Smooth muscle cell of the brain vasculature (primary cell): Measurements from ENCODE around the gene ZIK1.

ENCODE experiments used
- DNase-seq: peaks from one replicate; pipeline ENCODE4 v3.0.0-alpha.2; 2012; ENCODE audit warnings: low read depth, low spot score

The ZIK1 gene

DNA sequence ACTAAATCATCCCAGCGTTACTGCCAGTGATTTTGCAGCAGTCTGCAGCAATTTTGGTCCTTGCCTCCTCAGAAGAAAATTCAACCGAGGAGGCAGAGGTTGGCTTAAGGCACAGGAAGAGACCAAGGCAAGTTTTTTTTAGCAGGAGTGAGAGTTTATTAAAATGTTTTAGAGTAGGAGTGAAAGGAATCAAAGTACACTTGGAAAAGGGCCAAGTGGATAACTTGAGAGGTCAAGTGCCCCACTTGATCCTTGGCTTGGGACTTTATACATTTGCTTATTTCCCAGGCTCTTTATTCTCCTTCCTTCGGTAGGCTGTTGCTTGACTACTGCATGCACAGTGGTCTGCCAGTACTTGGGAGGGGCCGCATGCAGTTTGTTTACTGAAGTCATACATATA lies 27.2 kb downstream of the ZIK1 start:
- no peak for DNase-seq

- peak; percentile 66 for DNase-seq
Observed at GRCh38 chr19:57613941-57614743, 30.2 kb downstream of the ZIK1 start, which contains the start of gene ZNF134. TSS of gene ZNF134 (plus strand) at chr19:57614242. CDS start at chr19:57619469, 5,227 bp downstream.

DNA sequence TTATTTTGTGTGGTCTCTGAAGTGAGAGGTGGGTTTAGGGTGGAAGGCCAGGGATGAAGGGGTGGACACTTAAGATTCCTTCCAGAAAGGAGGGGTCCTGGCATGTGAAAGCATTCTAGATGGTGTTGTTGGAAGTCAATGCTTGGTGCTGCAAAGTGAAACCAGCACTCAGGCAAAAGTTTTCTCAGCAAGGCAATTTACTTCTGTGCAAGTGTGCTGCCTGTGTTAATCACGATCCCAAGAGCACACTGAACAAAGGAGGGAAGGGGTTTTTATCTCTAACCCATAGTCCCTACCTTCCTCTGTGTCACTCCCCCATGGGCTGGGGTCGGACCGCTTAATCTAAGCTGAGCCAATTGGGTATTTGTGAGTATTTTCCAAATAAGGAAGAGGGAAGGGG lies 31.4 kb downstream of the ZIK1 start:
- DNase-seq: no peak

DNA sequence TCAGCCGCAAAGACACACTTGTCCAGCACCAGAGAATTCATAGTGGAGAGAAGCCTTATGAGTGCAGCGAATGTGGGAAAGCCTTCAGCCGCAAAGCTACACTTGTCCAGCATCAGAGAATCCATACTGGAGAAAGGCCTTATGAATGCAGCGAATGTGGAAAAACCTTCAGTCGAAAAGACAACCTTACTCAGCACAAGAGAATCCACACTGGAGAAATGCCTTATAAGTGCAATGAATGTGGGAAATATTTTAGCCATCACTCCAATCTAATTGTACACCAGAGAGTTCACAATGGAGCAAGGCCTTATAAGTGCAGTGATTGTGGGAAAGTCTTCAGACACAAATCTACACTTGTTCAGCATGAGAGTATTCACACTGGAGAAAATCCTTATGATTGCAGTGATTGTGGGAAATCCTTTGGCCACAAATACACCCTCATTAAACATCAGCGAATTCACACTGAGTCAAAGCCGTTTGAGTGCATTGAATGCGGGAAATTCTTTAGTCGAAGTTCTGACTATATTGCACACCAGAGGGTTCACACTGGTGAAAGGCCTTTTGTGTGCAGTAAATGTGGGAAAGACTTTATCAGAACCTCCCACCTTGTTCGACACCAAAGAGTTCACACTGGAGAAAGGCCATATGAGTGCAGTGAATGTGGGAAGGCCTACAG lies 36.9 kb downstream of the ZIK1 start:
- no peak for DNase-seq

DNA sequence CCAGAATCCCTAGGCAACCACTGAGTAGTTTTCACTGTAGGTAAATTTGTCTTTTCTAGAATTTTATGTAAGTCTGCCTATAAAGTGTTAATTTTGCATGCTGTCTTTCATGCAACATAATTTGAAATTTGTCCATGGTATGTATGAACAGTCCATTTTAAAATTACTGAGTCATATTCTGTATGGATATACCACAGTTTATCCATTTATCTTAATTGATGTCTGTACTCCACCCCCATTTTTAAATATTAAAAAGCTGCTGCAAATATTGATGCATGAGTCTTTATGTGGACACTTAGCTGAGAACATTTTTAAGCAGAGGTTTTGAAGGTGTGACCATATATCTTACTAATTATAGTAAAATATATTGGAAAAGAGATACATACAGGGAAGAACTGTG lies 39.1 kb downstream of the ZIK1 start:
- DNase-seq: no peak

DNA sequence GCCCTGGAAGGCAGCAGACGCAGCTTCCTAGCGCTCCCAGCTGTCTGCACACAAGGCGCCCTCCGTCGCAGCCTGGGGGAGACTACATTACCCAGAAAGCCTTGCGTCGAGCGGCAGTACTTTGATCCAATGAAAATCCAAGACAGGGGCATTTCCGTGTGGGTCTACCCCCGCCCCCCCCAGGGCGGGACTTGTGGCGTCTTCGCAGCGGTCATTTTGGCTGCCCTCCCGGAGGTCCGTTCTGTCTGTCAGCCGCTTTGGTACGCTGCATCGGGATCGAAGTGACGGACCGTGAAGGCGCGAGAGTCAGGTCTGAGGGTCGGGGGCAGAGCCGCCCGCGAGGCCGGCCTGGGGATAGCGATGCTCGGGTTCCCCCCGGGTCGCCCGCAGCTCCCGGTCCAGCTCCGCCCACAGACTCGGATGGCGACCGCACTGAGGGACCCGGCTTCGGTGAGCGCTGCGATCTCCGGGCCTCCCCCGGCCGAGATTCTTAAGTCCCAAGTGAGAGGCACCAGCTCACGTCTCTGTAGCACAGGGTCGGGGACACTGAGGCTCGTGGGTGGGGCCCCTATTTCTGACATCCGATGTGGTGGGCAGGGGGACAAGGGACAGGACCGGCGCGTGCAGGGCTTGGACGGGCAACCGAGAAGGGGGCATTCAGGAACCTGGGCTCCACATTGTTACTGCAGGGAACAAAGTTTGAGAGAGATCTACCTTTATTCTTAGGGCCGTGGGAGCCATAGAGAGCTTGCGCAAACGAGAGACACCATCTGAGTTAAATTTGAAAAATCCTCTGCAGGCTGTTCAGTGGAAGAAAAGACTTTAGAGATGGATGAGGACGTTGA lies 49.3 kb downstream of the ZIK1 start, which contains the start of gene ZNF211:
Gene ZNF211 (plus strand): TSS at position 182 of the 845 bp plus-strand sequence. CDS start 179 bp downstream, at position 361.
- DNase-seq: peak; percentile 86

GRCh38 chr19:57633832-57634131 lies 49.8 kb downstream of the ZIK1 start:
- no peak for DNase-seq

DNA sequence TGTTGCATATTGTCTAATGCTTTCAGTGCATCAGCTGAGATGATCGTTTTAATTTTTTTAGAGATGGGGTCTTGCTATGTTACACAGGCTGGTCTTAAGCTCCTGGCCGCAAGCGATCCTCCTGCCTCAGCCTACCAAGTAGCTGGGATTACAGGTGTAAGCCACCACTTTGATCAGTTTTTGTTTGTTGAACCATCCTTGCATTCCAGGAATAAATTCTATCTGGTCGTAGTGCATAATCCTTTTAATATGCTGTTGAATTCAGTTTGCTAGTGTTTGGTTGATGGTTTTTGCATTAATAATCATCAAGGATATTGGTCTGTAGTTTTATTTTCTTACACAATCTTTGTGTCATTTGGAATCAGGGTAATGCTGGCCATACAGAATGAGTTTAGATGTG lies 53.4 kb downstream of the ZIK1 start:
- no peak for DNase-seq

- DNase-seq: no peak
Observed at GRCh38 chr19:57641715-57642234, 57.8 kb downstream of the ZIK1 start.

- DNase-seq: no peak
Observed at GRCh38 chr19:57642396-57643046, 58.6 kb downstream of the ZIK1 start.
